GM06990 (cell line): ENCODE data around the gene ACSS1.

ENCODE experiments used
- DNase-seq: peaks from one replicate; pipeline ENCODE4 v3.0.0-alpha.2; 2011; ENCODE audit not compliant: insufficient read length; ENCODE audit errors: extremely low read depth
- H3K27me3 ChIP-seq: replicated peaks from 2 replicates; pipeline ENCODE4 v1.6.0; 2011; ENCODE audit warnings: low read length; ENCODE audit not compliant: control insufficient read depth, insufficient read depth
- H3K36me3 ChIP-seq: 2 replicates; pipeline ENCODE4 v1.5.1; 2011; ENCODE audit warnings: low read length; ENCODE audit not compliant: control insufficient read depth, insufficient read depth
- H3K4me3 ChIP-seq: replicated peaks from 2 replicates; pipeline ENCODE4 v1.5.1; 2011; ENCODE audit warnings: low read depth, mild to moderate bottlenecking, control low read depth, low read length
- CTCF ChIP-seq: IDR thresholded peaks from 2 replicates; pipeline ENCODE4 v1.5.1; 2011; ENCODE audit warnings: low read length, control low read depth, mild to moderate bottlenecking, inconsistent platforms; ENCODE audit not compliant: insufficient read depth, poor library complexity, severe bottlenecking

The ACSS1 gene

GRCh38 chr20:25090492-25091429 lies 32.8 kb upstream of the ACSS1 start:
- H3K36me3 ChIP-seq, result no peaks in the 10 kb centered on the region
- no peaks in the 10 kb centered on the region; the same call in 1 of the 2 replicates for H3K27me3 ChIP-seq
- DNase-seq, result peak; percentile 42
- H3K4me3 ChIP-seq, result no peak overlapping the region
- no peak for TF ChIP-seq CTCF

- TF ChIP-seq CTCF, result no peak
- DNase-seq, result no peak
- H3K27me3 ChIP-seq, result no peaks in the 10 kb centered on the region; the same call in 1 of the 2 replicates
- H3K36me3 ChIP-seq, result no peaks in the 10 kb centered on the region
- H3K4me3 ChIP-seq, result no peak overlapping the region
Observed at GRCh38 chr20:25089662-25090061, 31.7 kb upstream of the ACSS1 start.

GRCh38 chr20:25089096-25089495 lies 31.2 kb upstream of the ACSS1 start:
- DNase-seq, result no peak
- Histone ChIP-seq H3K27me3 (no peaks in the 10 kb centered on the region; the same call in 1 of the 2 replicates), H3K36me3 (no peaks in the 10 kb centered on the region), H3K4me3 (no peak overlapping the region)
- no peak for TF ChIP-seq CTCF

- Histone ChIP-seq H3K27me3 (no peaks in the 10 kb centered on the region; the same call in 1 of the 2 replicates), H3K36me3 (no peaks in the 10 kb centered on the region), H3K4me3 (no peak overlapping the region)
- no peak for DNase-seq
- no peak for TF ChIP-seq CTCF
Observed at GRCh38 chr20:25088267-25088666, 30.3 kb upstream of the ACSS1 start.

- H3K36me3 ChIP-seq, result no peaks in the 10 kb centered on the region
- no peak overlapping the region for H3K4me3 ChIP-seq
- no peak for DNase-seq
- no peaks in the 10 kb centered on the region; the same call in 1 of the 2 replicates for H3K27me3 ChIP-seq
- no peak for TF ChIP-seq CTCF
Observed at GRCh38 chr20:25087186-25087929, 29.4 kb upstream of the ACSS1 start.
